A549 (cell line): ENCODE data around the gene DMBT1. TPM values are rescaled to one million over a fixed set of nuclear protein-coding genes. Genes with fewer than 3 reads are reported as not detected.

ENCODE experiments used
- ATAC-seq, 2 experiments: fragments of 200-7000 bp in 1 of 2; fragments of >200 bp in 1 of 2; cut with Nextera tagmentation in 1 of 2; cut with Tn5 transposase in 1 of 2; 3 replicates each; pipeline versions ENCODE4 v1.8.0 to v1.9.1; 2018 to 2020; ENCODE audit warnings: mild to moderate bottlenecking in 1 of 2, moderate library complexity in 1 of 2
- CTCF ChIA-PET: fragments of 300-600 bp; sonication (Branson Sonifier 250); formaldehyde crosslinking; extraction: SDS; loops from one replicate; lab custom pipeline; 2021; ENCODE audit warnings: antibody characterized with exemption, inconsistent platforms; lab: Yijun Ruan, JAX
- POLR2A ChIA-PET: fragments of 350-600 bp; formaldehyde crosslinking; extraction: SDS; loops from one replicate; lab custom pipeline; 2021; ENCODE audit warnings: antibody characterized with exemption, inconsistent platforms; lab: Yijun Ruan, JAX
- DNase-seq, 2 experiments: peaks; one replicate each; pipeline versions ENCODE4 v3.0.0 to v3.0.0-alpha.2; 2011 to 2016; ENCODE audit warnings: low read depth in 1 of 2, low spot score in 1 of 2
- FAIRE-seq: peaks from 2 replicates; lab custom pipeline; 2011; peaks lifted over from hg19 to GRCh38; lab: Jason Lieb, UNC
- H3K27ac ChIP-seq, 2 experiments: fragments of >200 bp; sonication (Bioruptor Twin); formaldehyde crosslinking; 3 replicates each; pipeline ENCODE4 v1.5.1; 2016 to 2017
- H3K4me1 ChIP-seq: fragments of >200 bp; sonication (Bioruptor Twin); formaldehyde crosslinking; 3 replicates; pipeline ENCODE4 v1.6.1; 2016
- H3K4me2 ChIP-seq: fragments of >200 bp; sonication (Bioruptor Twin); formaldehyde crosslinking; 3 replicates; pipeline ENCODE4 v1.6.1; 2016
- H3K4me3 ChIP-seq: fragments of >200 bp; sonication (Bioruptor Twin); formaldehyde crosslinking; 3 replicates; pipeline ENCODE4 v1.5.1; 2016
- H3K9me3 ChIP-seq: fragments of >200 bp; sonication (Bioruptor Twin); formaldehyde crosslinking; 3 replicates; pipeline ENCODE4 v1.6.1; 2016
- CBX2 ChIP-seq: fragments of 200-600 bp; sonication (generic); IDR thresholded peaks from 2 replicates; pipeline ENCODE4 v1.6.1; 2016; ENCODE audit warnings: low read depth, mild to moderate bottlenecking, borderline replicate concordance
- E2F6 ChIP-seq: IDR thresholded peaks from 2 replicates; pipeline ENCODE4 v1.6.1; 2012; ENCODE audit warnings: low read depth, borderline replicate concordance
- EHMT2 ChIP-seq: fragments of 200-600 bp; sonication (generic); IDR thresholded peaks from 2 replicates; pipeline ENCODE4 v1.6.1; 2016; ENCODE audit warnings: antibody characterized with exemption, low read depth, mild to moderate bottlenecking, moderate library complexity
- ESRRA ChIP-seq: fragments of 150-350 bp; IDR thresholded peaks from 2 replicates; pipeline ENCODE4 v1.6.1; 2014; ENCODE audit warnings: mild to moderate bottlenecking, low read length, borderline replicate concordance
- FOSL2 ChIP-seq, 2 experiments: fragments of 450-650 bp in 1 of 2; fragments of >200 bp in 1 of 2; sonication (Bioruptor Twin) in 1 of 2; formaldehyde crosslinking; IDR thresholded peaks; 2 replicates each; pipeline versions ENCODE4 v1.5.0 to v1.6.1; 2016 to 2020; ENCODE audit warnings: mild to moderate bottlenecking in 1 of 2, moderate library complexity in 1 of 2
- FOXS1 ChIP-seq: fragments of 250-450 bp; sonication (Bioruptor Pico); IDR thresholded peaks from 2 replicates; pipeline ENCODE4 v1.5.0; 2020; ENCODE audit warnings: mild to moderate bottlenecking, moderate library complexity
- KDM1A ChIP-seq: fragments of 200-600 bp; sonication (generic); IDR thresholded peaks from 2 replicates; pipeline ENCODE4 v1.6.1; 2016; ENCODE audit warnings: low read depth, mild to moderate bottlenecking
- NPAS2 ChIP-seq: fragments of 250-450 bp; sonication (Bioruptor Pico); IDR thresholded peaks from 2 replicates; pipeline ENCODE4 v1.8.0; 2022; ENCODE audit warnings: mild to moderate bottlenecking, moderate library complexity, borderline replicate concordance
- PHF8 ChIP-seq: fragments of 200-600 bp; sonication (generic); IDR thresholded peaks from 2 replicates; pipeline ENCODE4 v1.6.1; 2016; ENCODE audit warnings: low read depth, mild to moderate bottlenecking, antibody characterized with exemption, moderate library complexity, borderline replicate concordance
- POLR2AphosphoS2 ChIP-seq: conservative IDR thresholded peaks from 2 replicates; pipeline ENCODE4 v1.6.1; 2012; ENCODE audit warnings: low read length, improper control_type of control experiment, inconsistent platforms
- RAD21 ChIP-seq, 2 experiments: fragments of >200 bp in 1 of 2; sonication (Bioruptor Twin) in 1 of 2; formaldehyde crosslinking in 1 of 2; IDR thresholded peaks in 1 of 2; conservative IDR thresholded peaks in 1 of 2; 2 replicates in 1 of 2; 3 replicates in 1 of 2; pipeline ENCODE4 v1.6.1; 2012 to 2018; ENCODE audit warnings: inconsistent platforms in 1 of 2
- RARB ChIP-seq: fragments of 250-450 bp; sonication (Bioruptor Pico); IDR thresholded peaks from 2 replicates; pipeline ENCODE4 v1.8.0; 2021; ENCODE audit warnings: mild to moderate bottlenecking, moderate library complexity
- RCOR1 ChIP-seq: fragments of 150-350 bp; IDR thresholded peaks from 2 replicates; pipeline ENCODE4 v1.6.1; 2014; ENCODE audit warnings: antibody characterized with exemption, low read length, low read depth
- REST ChIP-seq: fragments of 200-600 bp; sonication (generic); IDR thresholded peaks from 2 replicates; pipeline ENCODE4 v1.6.1; 2016; ENCODE audit warnings: antibody characterized with exemption, mild to moderate bottlenecking, moderate library complexity
- RNF2 ChIP-seq: fragments of 200-600 bp; sonication (generic); IDR thresholded peaks from 2 replicates; pipeline ENCODE4 v1.6.1; 2016; ENCODE audit warnings: low read depth, mild to moderate bottlenecking, antibody characterized with exemption, moderate library complexity, borderline replicate concordance
- SMC3 ChIP-seq: fragments of >200 bp; sonication (Bioruptor Twin); formaldehyde crosslinking; IDR thresholded peaks from 3 replicates; pipeline ENCODE4 v1.6.1; 2018; ENCODE audit warnings: inconsistent platforms
- SREBF2 ChIP-seq: fragments of 450-650 bp; IDR thresholded peaks from 2 replicates; pipeline ENCODE4 v1.6.1; 2014; ENCODE audit warnings: mild to moderate bottlenecking, moderate library complexity
- TFCP2L1 ChIP-seq: fragments of 250-450 bp; sonication (Bioruptor Pico); IDR thresholded peaks from 2 replicates; pipeline ENCODE4 v1.5.0; 2021; ENCODE audit warnings: mild to moderate bottlenecking
- WGBS: methylation state at CpG from one replicate; pipeline ENCODE4 v1.1.6; 2017; ENCODE audit errors: missing lambda C conversion rate; 5-methylcytosine and 5-hydroxymethylcytosine counted together
- polyA plus RNA-seq, 4 experiments: library from polyadenylated mRNA; depleted of rRNA in 3 of 4; stranded (reverse); fragments of >200 nt; fragmentation: RNase III in 1 of 4; extraction: RNeasy Plus Mini Kit Qiagen cat#74134 plus additional on column Dnase treatment in 1 of 4; gene quantifications; 2 replicates in 3 of 4; 3 replicates in 1 of 4; pipeline ENCODE4 v1.2.3, GENCODE V29; 2011 to 2017
- TF ChIP-seq, protein P1 (sequence below): fragments of >200 bp; sonication (Bioruptor Twin); formaldehyde crosslinking; IDR thresholded peaks from 3 replicates; pipeline ENCODE4 v1.5.1; 2016
- TF ChIP-seq, protein P2 (sequence below): fragments of 250-450 bp; sonication (Bioruptor Pico); IDR thresholded peaks from 2 replicates; pipeline ENCODE4 v1.5.0; 2020; ENCODE audit warnings: low read depth, mild to moderate bottlenecking, moderate library complexity

The DMBT1 gene
- polyA plus RNA-seq, 2 of the 4 experiments (the other 2 are of a cell fraction) = 0.01 to 0.03 TPM

DNA sequence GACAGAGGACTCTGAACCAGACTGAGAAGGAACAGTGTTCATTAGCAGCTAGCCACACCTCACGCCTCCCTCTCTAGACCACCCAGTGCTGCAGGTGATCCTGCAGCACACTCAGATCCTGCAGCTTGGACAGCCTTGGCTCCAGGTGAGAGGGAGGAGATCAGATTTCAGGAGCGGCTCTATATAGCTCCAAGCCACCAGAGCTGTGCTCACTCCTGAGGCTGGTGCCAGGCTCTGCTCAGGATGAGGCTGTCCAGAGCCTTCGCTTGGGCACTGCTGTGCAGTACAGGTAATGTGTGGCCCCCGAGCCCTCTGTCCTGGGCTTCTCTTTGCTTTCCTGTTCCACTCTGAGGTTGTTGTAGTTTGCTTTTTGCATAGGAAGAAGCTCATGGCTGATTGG lies 96.7 kb downstream of the DMBT1 start:
- Histone ChIP-seq H3K4me2 (no peak overlapping the region), H3K27ac (no peak overlapping the region), H3K4me3 (no peak overlapping the region), H3K4me1 (no peaks in the 10 kb centered on the region), H3K9me3 (no peaks in the 10 kb centered on the region)
- 40% methylated on average over 3 of the region's 4 CpGs for WGBS
- ChIA-PET CTCF (interaction anchor here (1.7 to 4.5 kb wide), 2 partner anchors 9 to 92 kb away, joined by 7 to 34 read pairs; no protein-coding TSS in a partner anchor), POLR2A (no interaction called here)
- TF ChIP-seq RARB (CRISPR knock-in tag) = no peak
- no peak for TF ChIP-seq RCOR1
- TF ChIP-seq POLR2AphosphoS2 = no peak
- TF ChIP-seq FOSL2 (IDR thresholded peaks at IDR 0.05) = no peak
- TF ChIP-seq FOSL2 (CRISPR knock-in tag; IDR thresholded peaks at IDR 0.05) = no peak
- TF ChIP-seq REST = no peak
- TF ChIP-seq, protein P1, sequence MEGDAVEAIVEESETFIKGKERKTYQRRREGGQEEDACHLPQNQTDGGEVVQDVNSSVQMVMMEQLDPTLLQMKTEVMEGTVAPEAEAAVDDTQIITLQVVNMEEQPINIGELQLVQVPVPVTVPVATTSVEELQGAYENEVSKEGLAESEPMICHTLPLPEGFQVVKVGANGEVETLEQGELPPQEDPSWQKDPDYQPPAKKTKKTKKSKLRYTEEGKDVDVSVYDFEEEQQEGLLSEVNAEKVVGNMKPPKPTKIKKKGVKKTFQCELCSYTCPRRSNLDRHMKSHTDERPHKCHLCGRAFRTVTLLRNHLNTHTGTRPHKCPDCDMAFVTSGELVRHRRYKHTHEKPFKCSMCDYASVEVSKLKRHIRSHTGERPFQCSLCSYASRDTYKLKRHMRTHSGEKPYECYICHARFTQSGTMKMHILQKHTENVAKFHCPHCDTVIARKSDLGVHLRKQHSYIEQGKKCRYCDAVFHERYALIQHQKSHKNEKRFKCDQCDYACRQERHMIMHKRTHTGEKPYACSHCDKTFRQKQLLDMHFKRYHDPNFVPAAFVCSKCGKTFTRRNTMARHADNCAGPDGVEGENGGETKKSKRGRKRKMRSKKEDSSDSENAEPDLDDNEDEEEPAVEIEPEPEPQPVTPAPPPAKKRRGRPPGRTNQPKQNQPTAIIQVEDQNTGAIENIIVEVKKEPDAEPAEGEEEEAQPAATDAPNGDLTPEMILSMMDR = no peak
- no peak for TF ChIP-seq NPAS2 (CRISPR knock-in tag)
- TF ChIP-seq ESRRA = no peak
- no peak for TF ChIP-seq RNF2
- no peak for TF ChIP-seq CBX2
- TF ChIP-seq TFCP2L1 (CRISPR knock-in tag) = no peak
- TF ChIP-seq RAD21 (conservative IDR thresholded peaks at IDR 0.05 in 1 of 2, IDR thresholded peaks at IDR 0.05 in 1 of 2) = no peak
- no peak for TF ChIP-seq SREBF2
- TF ChIP-seq EHMT2 = no peak
- TF ChIP-seq, protein P2, sequence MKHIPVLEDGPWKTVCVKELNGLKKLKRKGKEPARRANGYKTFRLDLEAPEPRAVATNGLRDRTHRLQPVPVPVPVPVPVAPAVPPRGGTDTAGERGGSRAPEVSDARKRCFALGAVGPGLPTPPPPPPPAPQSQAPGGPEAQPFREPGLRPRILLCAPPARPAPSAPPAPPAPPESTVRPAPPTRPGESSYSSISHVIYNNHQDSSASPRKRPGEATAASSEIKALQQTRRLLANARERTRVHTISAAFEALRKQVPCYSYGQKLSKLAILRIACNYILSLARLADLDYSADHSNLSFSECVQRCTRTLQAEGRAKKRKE (CRISPR knock-in tag) = no peak
- no peak for TF ChIP-seq E2F6
- TF ChIP-seq FOXS1 (CRISPR knock-in tag) = no peak
- no peak for FAIRE-seq
- ATAC-seq = 0 out of 6 replicates have a peak, but pooled peaks of 1 of the 2 experiments have one; percentile 48
- DNase-seq = no peak

DNA sequence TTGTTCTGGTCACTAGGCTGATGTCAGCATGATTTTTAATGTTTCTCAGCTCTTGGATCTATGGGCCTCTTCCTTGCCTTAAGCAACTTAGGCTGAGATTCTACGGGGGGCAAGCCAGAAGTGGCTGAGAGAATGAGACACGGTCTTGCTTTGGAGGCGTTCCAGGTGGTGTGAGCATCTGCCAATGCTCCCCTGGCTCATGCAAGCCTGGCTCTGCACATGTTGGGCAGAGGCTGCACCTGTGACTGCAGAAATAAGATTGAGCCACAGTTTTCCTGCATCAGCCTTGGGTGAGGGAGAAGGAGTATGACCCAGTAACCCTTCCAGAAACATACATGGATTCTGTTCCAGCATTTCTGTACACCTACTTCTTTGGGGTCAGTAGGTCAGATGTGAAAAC lies 97.2 kb downstream of the DMBT1 start:
- no peak overlapping the region for H3K4me3 ChIP-seq
- CTCF ChIA-PET = interaction anchor here (1.7 to 4.5 kb wide), 2 partner anchors 9 to 92 kb away, joined by 7 to 34 read pairs; no protein-coding TSS in a partner anchor
- DNase-seq (no peak), FAIRE-seq (no peak), ATAC-seq (no peak)
- no peak overlapping the region for H3K4me2 ChIP-seq
- POLR2A ChIA-PET = no interaction called here
- WGBS = 10% methylated on average over 3 of the region's 3 CpGs
- TF ChIP-seq SREBF2 (no peak), PHF8 (no peak), SMC3 (no peak), KDM1A (no peak)
- H3K27ac ChIP-seq = no peak overlapping the region
- H3K4me1 ChIP-seq = no peaks in the 10 kb centered on the region
- H3K9me3 ChIP-seq = no peaks in the 10 kb centered on the region
